Thoracic aorta (tissue), 2 donors: ENCODE data around the gene FRMD6. TPM values are rescaled to one million over a fixed set of nuclear protein-coding genes. Genes with fewer than 3 reads are reported as not detected.

Experiments
- ATAC-seq: fragments of 150-250 bp; one replicate; pipeline ENCODE4 v1.8.0; 2017; ENCODE audit warnings: low read depth; ENCODE audit not compliant: insufficient number of reproducible peaks, low FRiP score
- DNase-seq: peaks from one replicate; pipeline ENCODE4 v3.0.0-alpha.2; 2020; ENCODE audit warnings: low spot score
- H3K27ac ChIP-seq, 2 donors: fragments of 200-600 bp; sonication (generic); 1 replicate in 1 of 2; 2 replicates in 1 of 2; pipeline ENCODE4 v1.5.1; 2016; ENCODE audit warnings: mild to moderate bottlenecking in 2 of 2, moderate library complexity in 2 of 2
- H3K27me3 ChIP-seq: fragments of 200-600 bp; sonication (generic); replicated peaks from 2 replicates; pipeline ENCODE4 v1.6.0; 2016; ENCODE audit warnings: mild to moderate bottlenecking; ENCODE audit not compliant: insufficient read depth
- H3K36me3 ChIP-seq: fragments of 200-600 bp; sonication (generic); one replicate; pipeline ENCODE4 v1.5.1; 2016
- H3K4me1 ChIP-seq, 2 donors: fragments of 200-600 bp; sonication (generic); 1 replicate in 1 of 2; 2 replicates in 1 of 2; pipeline versions ENCODE4 v1.5.1 to v1.6.0; 2016; ENCODE audit warnings: low read depth in 2 of 2, mild to moderate bottlenecking in 1 of 2; ENCODE audit not compliant: control insufficient read depth in 1 of 2
- H3K4me3 ChIP-seq: fragments of 200-600 bp; sonication (generic); 2 replicates; pipeline ENCODE4 v1.5.1; 2016; ENCODE audit warnings: mild to moderate bottlenecking
- H3K9me3 ChIP-seq: fragments of 200-600 bp; sonication (generic); 2 replicates; pipeline ENCODE4 v1.5.1; 2016
- CTCF ChIP-seq: fragments of 200-600 bp; sonication (generic); IDR thresholded peaks from one replicate; pipeline ENCODE4 v1.5.1; 2019; ENCODE audit warnings: antibody characterized with exemption
- total RNA-seq, 2 donors: library from RNA; depleted of rRNA; stranded (reverse); fragments of >200 nt; gene quantifications; one replicate each; pipeline versions ENCODE4 v1.1.0 to v1.2.3, GENCODE V29; 2016

The FRMD6 gene
- total RNA-seq, 2 donors from 2014 or later = 72.3 to 79.6 TPM

- TF ChIP-seq CTCF = no peak
- Histone ChIP-seq H3K4me1 (peaks cover 4 to 6% of the 10 kb centered on the region in 2 donors), H3K27ac (peak overlapping the region; percentile 38 to 81), H3K27me3 (no peaks in the 10 kb centered on the region), H3K4me3 (peak overlapping the region; percentile 40), H3K9me3 (no peaks in the 10 kb centered on the region), H3K36me3 (no peaks in the 10 kb centered on the region)
- DNase-seq (no peak), ATAC-seq (peak; percentile 95)
These were observed 13.4 kb upstream of the FRMD6 start for GRCh38 chr14:51638071-51638944.

DNA sequence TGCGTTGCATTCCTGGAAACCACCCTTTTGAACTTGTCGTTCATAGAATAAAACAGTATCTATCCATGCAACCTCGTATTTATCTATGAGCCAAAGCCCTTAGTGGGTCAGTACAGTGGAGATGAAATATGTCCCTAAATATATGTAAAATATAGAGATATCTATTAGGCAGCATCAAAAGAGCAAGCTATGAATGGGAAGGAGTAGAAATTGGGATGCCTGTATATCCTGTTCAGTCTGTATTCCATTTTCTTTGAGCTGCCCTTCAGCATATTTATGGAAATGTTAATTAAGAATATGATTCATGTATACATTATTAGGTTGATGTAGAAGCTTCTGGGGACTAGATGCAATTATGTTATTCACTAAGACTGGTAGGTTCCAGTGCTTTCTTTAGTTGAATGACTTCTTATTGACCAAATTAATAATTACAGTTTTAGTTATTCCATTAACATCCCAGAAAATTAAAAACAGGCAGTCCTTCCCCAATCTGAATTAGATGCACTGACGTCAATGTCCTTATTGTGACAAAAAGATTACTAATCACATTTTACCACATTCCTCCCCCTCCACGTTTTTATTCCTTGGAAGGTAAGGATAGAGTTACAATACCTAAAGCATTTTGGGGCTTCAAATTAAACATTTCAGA is 11.9 kb upstream of the FRMD6 start:
- DNase-seq (no peak), ATAC-seq (no peak)
- H3K27ac ChIP-seq = no peak overlapping the region
- no peaks in the 10 kb centered on the region for H3K36me3 ChIP-seq
- peaks cover 4 to 6% of the 10 kb centered on the region in 2 donors for H3K4me1 ChIP-seq
- no peak overlapping the region for H3K4me3 ChIP-seq
- H3K9me3 ChIP-seq = no peaks in the 10 kb centered on the region
- TF ChIP-seq CTCF = no peak
- no peaks in the 10 kb centered on the region for H3K27me3 ChIP-seq

DNA sequence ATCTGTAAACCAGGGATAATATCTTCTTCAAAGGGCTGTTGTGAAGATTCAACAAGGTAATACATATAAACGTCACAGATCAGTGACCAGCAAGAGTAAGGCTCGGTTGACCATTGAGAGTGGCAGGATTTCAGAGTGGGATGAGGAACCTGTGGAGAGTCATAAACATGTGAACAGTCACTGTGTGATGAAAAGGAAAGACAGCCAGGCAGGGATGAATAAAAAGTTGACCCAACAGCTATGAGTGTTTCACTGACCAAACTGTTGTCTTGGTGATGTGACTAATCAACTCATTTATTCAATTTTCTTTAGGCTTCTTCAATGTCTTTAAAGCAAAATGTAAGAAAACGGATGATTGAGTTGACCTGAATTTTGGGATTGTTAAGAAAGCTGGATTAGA is 8.6 kb upstream of the FRMD6 start:
- no peaks in the 10 kb centered on the region for H3K9me3 ChIP-seq
- no peaks in the 10 kb centered on the region for H3K36me3 ChIP-seq
- H3K27ac ChIP-seq = no peak overlapping the region
- no peak overlapping the region for H3K4me3 ChIP-seq
- DNase-seq (no peak), ATAC-seq (no peak)
- TF ChIP-seq CTCF = no peak
- H3K4me1 ChIP-seq = peaks cover 4 to 6% of the 10 kb centered on the region in 2 donors
- H3K27me3 ChIP-seq = no peaks in the 10 kb centered on the region

GRCh38 chr14:51644217-51644933 is 7.3 kb upstream of the FRMD6 start:
- Histone ChIP-seq H3K27ac (no peak overlapping the region), H3K4me1 (no peaks in the 10 kb centered on the region), H3K4me3 (no peak overlapping the region), H3K9me3 (no peaks in the 10 kb centered on the region), H3K27me3 (no peaks in the 10 kb centered on the region), H3K36me3 (no peaks in the 10 kb centered on the region)
- ATAC-seq (no peak), DNase-seq (no peak)
- TF ChIP-seq CTCF = no peak

GRCh38 chr14:51648296-51648695 is 3.4 kb upstream of the FRMD6 start:
- Histone ChIP-seq H3K4me1 (peaks cover 7 to 11% of the 10 kb centered on the region in 2 donors), H3K36me3 (no peaks in the 10 kb centered on the region), H3K9me3 (no peaks in the 10 kb centered on the region), H3K27ac (no peak overlapping the region), H3K4me3 (no peak overlapping the region), H3K27me3 (no peaks in the 10 kb centered on the region)
- DNase-seq = no peak
- no peak for TF ChIP-seq CTCF
- ATAC-seq = no peak
